GM21526 (cell line): ENCODE measurements around the gene MYO1D.

Source experiments
- ATAC-seq: cut with Tn5 transposase; IDR thresholded peaks from one replicate; pipeline ENCODE4 v1.9.1; 2021; ENCODE audit warnings: moderate library complexity; ENCODE audit not compliant: unreplicated experiment, low FRiP score

The MYO1D gene

GRCh38 chr17:32602396-32602795 lies 274.5 kb downstream of the MYO1D start:
- ATAC-seq, result no peak

GRCh38 chr17:32601866-32602265 lies 275.1 kb downstream of the MYO1D start:
- no peak for ATAC-seq

GRCh38 chr17:32596628-32597027 lies 280.3 kb downstream of the MYO1D start:
- peak; percentile 72 for ATAC-seq

- no peak for ATAC-seq
Measured at GRCh38 chr17:32596206-32596605, 280.7 kb downstream of the MYO1D start.

- no peak for ATAC-seq
Measured at GRCh38 chr17:32593003-32593402, 283.9 kb downstream of the MYO1D start.

- no peak for ATAC-seq
Measured at GRCh38 chr17:32591405-32591804, 285.5 kb downstream of the MYO1D start.

GRCh38 chr17:32590974-32591373 lies 285.9 kb downstream of the MYO1D start:
- ATAC-seq, result no peak

- no peak for ATAC-seq
Measured at GRCh38 chr17:32588982-32589381, 287.9 kb downstream of the MYO1D start.

GRCh38 chr17:32588135-32588534 lies 288.8 kb downstream of the MYO1D start:
- ATAC-seq, result no peak

GRCh38 chr17:32586666-32587065 lies 290.3 kb downstream of the MYO1D start:
- no peak for ATAC-seq

- no peak for ATAC-seq
Measured at GRCh38 chr17:32584792-32585191, 292.1 kb downstream of the MYO1D start.

- no peak for ATAC-seq
Measured at GRCh38 chr17:32583053-32583452, 293.9 kb downstream of the MYO1D start.

- no peak for ATAC-seq
Measured at GRCh38 chr17:32575852-32576251, 301.1 kb downstream of the MYO1D start.

GRCh38 chr17:32570081-32570396 lies 306.9 kb downstream of the MYO1D start:
- no peak for ATAC-seq

GRCh38 chr17:32569171-32570080 lies 307.5 kb downstream of the MYO1D start:
- ATAC-seq, result no peak

- no peak for ATAC-seq
Measured at GRCh38 chr17:32568705-32569104, 308.2 kb downstream of the MYO1D start.

- no peak for ATAC-seq
Measured at GRCh38 chr17:32567511-32567910, 309.4 kb downstream of the MYO1D start.

- no peak for ATAC-seq
Measured at GRCh38 chr17:32567086-32567485, 309.8 kb downstream of the MYO1D start.

GRCh38 chr17:32566303-32566702 lies 310.6 kb downstream of the MYO1D start:
- no peak for ATAC-seq

- no peak for ATAC-seq
Measured at GRCh38 chr17:32565401-32565800, 311.5 kb downstream of the MYO1D start.

GRCh38 chr17:32564325-32564724 lies 312.6 kb downstream of the MYO1D start:
- ATAC-seq, result no peak

GRCh38 chr17:32563583-32563982 lies 313.3 kb downstream of the MYO1D start:
- ATAC-seq, result no peak
